Stromal cell of bone marrow (primary cell): ENCODE results near the gene CHRM4.
A peak's percentile ranks its signal among the peaks of the same experiment; 100 is the strongest.

Experiments
- DNase-seq: peaks from one replicate; pipeline ENCODE4 v3.0.0-alpha.2; 2012; ENCODE audit warnings: low read depth

Gene CHRM4

DNA sequence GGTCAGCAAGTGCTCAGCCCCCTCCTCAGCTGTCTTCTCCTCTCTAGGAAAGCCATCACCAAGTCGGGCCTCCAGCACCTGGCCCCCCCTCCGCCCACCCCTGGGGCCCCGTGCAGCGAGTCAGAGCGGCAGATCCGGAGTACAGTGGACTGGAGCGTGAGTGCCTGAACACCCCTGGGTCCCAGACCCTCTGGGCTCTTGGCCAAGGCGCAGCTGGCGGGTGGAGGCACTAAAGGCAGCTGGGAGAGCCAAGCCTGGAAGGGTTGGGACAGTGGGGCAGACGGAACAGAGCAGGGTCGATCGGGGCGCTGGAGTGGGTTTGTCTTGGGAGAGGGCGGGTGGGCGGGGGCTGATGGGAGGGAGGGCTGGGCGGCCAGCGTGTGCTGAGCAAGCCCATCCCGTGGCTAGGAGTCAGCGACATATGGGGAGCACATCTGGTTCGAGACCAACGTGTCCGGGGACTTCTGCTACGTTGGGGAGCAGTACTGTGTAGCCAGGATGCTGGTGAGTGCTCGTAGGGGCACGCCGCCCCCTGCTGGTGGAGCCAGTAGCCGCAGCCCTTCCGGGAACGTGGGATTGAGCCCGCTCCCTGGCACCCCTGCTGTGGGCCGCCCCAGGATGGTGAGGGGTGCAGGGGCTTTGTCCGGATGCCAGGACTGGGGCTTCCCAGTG is 24.2 kb downstream of the CHRM4 start:
- DNase-seq: no peak

- no peak for DNase-seq
Measured at GRCh38 chr11:46366661-46367161, 24.9 kb downstream of the CHRM4 start.

- DNase-seq: no peak
Measured at GRCh38 chr11:46366260-46366659, 25.3 kb downstream of the CHRM4 start.

DNA sequence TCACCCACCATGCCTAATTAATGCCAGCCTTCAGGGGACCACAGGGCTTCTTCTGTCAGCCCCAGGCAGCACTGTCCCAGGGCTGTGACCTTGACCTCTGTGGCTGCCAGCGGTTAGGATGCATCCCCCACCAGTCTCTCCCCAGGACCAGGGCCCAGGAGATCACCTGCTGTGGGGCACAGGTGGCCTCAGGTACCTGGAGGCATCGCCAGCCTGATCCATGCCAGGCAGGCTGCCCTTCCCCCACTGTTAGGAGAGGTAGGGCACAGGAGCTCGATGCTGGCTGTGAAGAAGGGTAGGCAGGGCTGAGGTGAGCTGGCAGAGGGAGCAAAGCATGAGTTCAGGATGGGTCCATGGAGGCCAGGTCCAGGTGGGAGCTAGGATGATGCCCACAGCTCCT is 26.8 kb downstream of the CHRM4 start:
- no peak for DNase-seq

DNA sequence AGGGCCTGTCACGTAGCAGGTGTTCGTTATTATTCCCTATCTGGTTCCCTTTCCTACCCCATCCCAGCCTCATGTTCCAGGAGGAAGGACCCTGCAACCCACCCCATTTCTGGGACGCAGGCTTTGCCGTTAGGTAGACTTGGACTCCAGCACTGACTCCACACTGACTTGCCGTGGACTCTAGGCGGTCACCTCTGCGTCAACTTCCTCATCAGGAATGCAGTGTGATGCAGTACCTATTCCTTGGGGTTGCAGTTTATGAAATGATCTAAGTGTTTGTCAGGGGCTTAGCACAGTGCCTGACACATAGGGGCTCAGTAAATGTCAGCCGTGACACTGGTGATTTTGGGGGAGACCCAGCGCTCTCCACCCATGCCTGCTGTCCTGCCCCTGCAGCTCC is 27.5 kb downstream of the CHRM4 start:
- DNase-seq: no peak

DNA sequence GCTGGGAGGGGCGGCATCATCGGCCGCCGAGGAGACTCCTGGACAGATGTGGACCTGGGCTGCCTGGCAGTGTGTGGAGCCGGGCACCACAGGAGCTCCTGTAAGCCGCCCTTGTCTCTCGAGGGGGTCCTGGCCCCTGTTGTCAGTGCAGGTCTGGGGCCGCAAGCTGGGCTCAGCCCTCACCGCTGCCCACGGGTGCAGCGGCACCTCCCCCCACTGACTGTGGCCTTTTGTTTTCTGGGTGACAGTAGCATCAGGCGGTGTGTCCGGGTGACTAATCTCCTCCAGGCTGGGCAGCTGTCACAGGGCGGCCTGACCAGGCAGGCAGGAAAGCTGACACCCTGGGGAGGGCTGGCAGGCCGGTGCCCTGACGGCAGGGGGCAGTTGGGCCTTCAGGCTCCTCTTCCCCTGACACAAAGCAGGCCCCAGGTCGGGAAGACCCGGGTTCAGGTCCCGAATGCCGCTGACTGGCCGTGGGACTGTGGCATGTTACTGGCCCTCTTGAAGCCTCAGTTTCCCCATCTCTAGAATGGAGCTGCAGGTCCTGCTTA is 28.0 kb downstream of the CHRM4 start:
- no peak for DNase-seq

- DNase-seq: peak; percentile 42
Measured at GRCh38 chr11:46363031-46363407, 28.6 kb downstream of the CHRM4 start.

DNA sequence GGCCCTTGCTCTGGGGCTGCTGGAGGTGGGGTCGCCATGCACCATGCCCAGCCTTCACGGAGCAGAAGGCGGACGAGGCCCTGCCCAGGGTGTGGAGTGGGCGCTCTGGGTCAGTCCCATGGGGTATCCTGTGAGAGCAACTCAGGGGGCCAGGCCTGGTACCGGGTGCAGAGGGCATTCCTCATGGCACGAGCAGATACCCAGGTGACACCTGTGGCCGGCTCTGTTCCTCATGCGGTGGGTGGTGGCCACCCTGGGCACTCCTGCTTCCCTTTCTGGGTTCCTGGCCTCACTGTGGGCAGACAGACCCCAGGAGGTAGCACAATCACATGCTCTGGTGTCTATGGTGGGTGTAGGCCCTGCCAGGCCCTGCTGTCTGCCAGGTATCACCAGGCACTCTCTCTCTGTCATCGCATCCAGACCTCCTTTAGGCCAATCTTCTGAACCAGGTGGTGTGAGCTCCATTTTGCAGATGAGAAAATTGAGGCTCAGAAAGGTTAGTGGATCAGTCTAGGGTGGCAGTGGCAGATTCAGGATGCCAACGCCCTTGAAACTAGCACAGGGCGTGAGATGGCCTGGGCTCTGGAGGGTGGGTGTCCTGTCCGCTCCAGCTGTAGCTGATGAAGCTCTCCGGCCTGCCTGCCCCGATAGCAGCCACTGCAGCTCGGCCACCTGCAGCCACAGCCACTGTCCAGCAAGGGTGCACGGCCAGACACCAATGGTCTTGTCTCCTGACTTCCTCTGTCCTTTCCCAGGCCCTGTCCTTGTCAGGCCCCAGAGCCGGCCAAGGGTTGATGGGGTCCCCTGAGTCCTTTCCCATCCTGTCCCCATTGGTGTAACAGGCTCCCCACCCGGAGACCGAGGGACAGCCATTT is 29.2 kb downstream of the CHRM4 start:
- DNase-seq: no peak

DNA sequence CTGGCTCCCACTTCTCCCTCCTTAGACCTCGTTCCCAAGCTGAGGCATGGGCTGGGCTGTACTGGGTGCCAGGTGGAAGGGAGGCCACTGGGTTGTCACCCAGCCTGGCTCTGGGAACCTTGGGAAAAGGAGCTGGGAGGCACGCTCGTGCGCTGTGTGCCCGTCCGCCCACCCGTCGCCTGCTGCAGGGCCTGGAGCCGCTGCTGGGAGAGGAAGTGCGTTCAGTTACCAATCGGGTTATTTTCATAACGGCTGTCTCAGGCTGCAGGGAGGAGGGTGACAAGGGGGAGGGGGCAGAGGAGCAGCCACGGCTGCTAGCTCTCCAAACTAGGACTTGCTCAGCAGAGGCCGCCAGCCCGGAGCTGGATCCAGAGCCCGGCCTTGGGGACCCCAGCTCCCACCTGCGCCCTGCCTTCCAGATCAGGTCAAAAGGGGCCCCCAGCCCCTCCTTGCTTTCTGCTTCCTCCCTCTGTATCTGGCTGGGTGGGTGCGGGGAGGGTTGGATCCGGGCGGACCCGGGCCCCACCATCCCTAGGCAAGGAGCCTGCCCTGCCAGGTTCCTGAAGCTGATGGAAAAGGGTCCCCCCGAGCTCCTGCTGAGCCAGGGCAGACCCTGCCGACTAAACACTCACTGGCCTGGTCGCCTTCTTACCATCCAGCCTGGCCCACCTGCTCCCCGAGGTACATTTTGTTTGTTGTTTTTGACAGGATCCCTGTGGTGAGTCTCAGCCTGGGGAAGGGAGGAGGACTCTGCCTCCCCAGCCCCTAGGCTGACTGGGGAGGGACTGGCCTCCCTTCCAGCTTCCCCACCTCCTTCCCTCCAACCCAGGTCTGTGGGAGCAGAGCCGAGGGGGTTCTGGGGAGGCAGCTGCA is 30.1 kb downstream of the CHRM4 start:
- DNase-seq: no peak

- DNase-seq: no peak
Measured at GRCh38 chr11:46360878-46361277, 30.7 kb downstream of the CHRM4 start.

- no peak for DNase-seq
Measured at GRCh38 chr11:46359953-46360352, 31.6 kb downstream of the CHRM4 start.

- DNase-seq: no peak
Measured at GRCh38 chr11:46357483-46357936, 34.1 kb downstream of the CHRM4 start.

DNA sequence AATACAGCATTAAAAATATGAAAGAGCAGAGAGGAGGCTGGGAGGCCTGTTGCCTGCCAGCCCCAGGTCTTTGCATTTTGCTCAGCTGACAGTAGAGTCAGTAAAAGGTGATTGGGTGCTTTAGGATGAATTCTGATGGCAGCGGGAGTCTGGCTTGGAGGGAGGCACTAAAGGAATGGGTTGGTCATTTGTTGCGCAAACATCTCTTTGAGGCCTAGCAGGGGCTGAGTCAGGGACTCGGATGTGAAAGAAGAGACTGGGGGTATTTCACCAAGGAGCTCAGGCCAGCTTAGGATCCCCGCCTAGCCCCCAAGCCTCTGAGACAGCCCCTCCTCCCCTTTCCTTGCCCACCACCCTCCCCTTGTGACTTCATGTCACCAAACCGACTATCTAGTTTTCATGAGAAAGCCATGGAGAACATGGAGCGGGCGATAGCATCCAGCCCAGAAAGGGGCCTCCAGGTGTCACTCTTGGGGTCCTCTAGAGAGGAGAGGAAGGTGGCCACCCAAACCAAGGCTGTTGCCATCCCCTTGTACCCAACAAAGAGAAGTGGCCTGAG is 34.6 kb downstream of the CHRM4 start:
- DNase-seq: no peak

- DNase-seq: no peak
Measured at GRCh38 chr11:46353698-46354097, 37.9 kb downstream of the CHRM4 start.

- DNase-seq: no peak
Measured at GRCh38 chr11:46352063-46352841, 39.3 kb downstream of the CHRM4 start.

- no peak for DNase-seq
Measured at GRCh38 chr11:46351606-46352005, 40.0 kb downstream of the CHRM4 start.

- no peak for DNase-seq
Measured at GRCh38 chr11:46351148-46351547, 40.4 kb downstream of the CHRM4 start.

GRCh38 chr11:46350695-46351094 is 40.9 kb downstream of the CHRM4 start:
- DNase-seq: no peak

- DNase-seq: no peak
Measured at GRCh38 chr11:46348566-46349401, 42.8 kb downstream of the CHRM4 start.
